GM10847 (cell line): ENCODE measurements around the gene JMJD7.

ENCODE experiments used
- POLR2A ChIP-seq: IDR thresholded peaks from 2 replicates; pipeline ENCODE4 v1.6.1; 2011; ENCODE audit not compliant: insufficient read length; ENCODE audit errors: extremely low read depth

JMJD7 gene

DNA sequence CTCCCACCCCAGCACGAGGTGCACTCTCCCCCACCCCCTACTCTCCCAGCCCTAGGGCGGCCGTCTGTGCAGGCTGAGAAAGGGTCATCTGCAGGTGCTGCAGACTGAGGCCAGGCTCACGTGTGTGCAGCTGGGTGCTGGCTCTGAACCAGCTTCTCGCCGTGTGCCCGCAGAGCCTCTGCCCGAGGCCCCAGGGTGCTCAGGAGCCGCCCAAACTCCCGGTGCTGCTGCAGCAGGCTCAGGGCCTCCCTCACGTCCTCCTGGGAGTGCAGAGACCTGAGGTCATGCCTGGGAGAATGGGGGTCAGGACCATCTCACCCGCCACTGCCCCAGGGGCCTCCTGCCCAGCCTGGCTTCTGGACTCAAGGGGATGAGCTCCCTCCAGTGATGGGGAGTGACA lies 48.8 kb downstream of the JMJD7 start:
- no peak for TF ChIP-seq POLR2A

DNA sequence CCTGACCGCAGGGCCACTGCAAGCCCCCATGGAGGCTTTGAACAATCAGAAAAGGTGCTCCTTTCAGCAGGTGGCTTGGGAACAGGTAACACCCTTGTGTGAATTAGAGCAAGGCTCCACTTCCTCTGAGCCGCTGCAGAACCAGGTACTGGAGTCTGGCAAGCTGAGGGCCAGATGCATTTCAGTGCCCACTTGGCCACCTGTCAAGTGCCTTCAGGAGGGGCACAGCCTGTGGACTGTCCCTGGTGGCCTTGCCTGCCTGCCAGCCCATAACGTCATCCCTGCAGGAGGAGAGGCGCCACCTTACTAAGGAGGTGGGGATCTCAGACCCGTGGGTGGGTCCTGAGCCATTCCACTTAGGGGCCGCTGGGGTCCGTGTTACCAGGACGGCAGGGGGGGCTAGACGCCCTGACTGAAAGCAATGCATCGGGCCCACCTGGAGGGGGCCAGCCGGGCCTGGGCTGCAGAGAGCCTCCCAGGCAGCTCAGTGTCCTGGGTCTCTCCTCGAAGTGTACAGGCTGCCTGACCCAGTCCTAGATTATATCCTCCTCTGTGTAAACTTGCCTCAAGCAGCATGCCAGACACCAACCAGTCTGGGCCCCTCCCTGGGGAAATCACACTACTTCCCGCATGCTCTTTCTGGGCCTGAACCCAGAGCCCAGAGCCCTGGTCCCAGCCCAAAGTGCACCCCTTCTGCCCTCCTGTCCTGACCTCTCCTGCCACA lies 49.9 kb downstream of the JMJD7 start:
- TF ChIP-seq POLR2A: no peak

DNA sequence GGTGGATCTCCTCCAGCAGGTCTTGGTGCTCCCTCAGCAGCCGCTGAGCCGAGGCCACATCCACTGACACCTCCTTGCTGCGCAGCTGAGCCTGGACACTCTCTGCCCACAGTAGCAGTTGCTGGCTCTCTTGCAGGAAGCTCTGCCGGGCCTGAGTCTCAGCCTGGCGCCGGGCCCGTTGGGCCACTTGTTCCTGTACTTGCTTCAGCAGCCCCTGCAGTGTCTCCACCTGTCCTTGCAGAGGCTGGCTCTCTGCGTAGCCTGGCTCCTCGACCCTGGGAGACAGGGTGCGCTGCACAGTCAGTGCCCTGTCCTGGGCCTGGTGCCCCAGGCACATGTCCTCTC lies 50.4 kb downstream of the JMJD7 start:
- TF ChIP-seq POLR2A: no peak

DNA sequence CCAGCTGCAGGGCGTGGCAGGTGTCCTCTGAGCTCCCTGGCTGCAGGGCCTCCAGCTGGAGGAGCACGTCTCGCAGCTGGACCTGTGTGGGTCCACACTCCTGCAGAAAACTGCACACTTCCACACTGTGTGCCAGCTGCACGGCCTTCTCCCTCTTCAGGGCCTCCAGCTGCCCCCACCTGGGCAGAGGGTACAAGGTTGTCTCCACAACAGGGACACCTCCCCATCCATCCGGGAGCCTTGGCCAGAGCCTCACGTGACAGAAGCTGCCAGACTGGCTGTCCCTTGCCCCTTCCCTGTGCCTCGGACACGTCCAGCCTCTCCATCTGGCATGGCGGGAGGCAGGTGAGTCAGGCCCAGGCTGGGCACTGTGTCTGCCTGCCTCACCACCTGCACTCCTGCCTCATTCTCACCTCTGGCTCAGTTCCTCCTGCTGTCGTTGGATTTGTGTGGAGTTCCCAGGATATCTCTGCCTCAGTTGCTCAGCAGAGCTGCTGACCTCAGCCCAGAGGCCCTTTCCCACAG lies 51.5 kb downstream of the JMJD7 start:
- no peak for TF ChIP-seq POLR2A

DNA sequence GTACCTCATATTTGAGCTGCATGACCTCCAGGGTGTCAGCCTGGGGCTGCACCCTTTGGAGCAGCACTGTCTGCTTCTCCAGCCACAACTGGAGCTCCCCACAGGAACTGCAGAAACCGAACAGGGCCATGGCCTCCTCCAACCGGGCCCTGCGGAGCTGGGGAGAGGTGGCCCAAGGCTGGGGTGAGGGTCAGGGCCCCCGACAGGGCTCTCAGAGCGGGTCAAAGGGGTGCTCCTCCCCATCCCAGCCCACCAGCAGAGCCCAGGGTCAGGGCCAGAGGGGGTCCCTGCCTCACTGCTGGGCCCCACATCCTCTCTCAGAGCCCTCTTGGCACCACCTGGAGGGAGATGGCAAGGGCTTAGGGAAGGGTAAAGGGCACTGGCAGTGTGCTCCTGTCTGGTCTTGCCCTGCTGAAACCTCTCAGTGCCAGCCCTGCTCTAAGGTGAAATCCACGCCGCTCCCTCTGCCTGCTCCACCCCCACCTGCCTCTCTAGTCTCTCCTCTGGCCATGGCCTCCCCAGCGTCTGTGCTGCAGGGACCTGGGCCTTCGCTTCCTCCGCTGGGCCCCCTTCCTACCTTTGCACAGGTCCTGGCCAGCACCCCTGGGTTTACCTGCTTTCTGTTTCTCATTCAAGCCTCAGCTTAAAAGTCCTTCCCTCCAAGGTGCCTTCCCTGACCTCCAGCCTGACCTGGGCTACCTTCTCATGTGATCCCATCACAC lies 52.4 kb downstream of the JMJD7 start:
- no peak for TF ChIP-seq POLR2A

DNA sequence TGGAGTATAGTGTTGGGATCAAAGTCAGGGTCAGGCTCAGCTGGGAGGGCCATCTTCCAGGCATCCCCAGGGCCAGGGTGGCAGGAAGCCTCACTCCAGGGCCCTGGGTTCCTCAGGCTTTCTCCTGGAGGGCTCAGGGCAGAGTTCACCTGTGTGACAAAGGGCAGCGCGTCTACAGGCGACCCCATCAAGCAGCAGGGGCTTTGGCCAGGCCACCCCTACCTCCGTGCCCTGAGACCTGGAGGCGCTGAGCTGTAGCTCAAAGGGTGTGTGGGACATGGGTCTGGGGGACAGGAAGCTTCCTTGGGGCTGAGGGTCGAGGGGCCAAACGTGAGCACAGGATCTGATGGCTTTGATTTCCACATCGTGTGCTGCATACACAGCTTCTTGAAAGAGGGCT lies 53.2 kb downstream of the JMJD7 start:
- no peak for TF ChIP-seq POLR2A

DNA sequence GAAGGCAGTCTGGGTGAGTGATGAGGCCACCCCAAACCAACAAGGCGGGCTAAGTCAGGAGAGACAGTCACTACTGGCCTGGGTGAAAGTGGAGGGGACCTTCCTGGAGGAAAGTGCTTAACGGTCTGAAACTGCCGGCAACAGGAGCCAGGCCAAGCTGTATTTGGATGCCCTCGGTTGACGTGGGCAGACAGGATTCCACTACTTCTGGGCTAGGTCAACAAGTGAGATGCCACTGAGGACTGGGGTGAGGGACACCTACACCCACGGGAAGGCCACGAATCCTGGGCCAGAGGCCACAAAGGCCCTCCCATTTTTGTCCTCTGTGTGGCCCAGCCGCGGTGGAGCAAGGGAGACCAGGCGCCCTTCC lies 53.6 kb downstream of the JMJD7 start:
- no peak for TF ChIP-seq POLR2A

DNA sequence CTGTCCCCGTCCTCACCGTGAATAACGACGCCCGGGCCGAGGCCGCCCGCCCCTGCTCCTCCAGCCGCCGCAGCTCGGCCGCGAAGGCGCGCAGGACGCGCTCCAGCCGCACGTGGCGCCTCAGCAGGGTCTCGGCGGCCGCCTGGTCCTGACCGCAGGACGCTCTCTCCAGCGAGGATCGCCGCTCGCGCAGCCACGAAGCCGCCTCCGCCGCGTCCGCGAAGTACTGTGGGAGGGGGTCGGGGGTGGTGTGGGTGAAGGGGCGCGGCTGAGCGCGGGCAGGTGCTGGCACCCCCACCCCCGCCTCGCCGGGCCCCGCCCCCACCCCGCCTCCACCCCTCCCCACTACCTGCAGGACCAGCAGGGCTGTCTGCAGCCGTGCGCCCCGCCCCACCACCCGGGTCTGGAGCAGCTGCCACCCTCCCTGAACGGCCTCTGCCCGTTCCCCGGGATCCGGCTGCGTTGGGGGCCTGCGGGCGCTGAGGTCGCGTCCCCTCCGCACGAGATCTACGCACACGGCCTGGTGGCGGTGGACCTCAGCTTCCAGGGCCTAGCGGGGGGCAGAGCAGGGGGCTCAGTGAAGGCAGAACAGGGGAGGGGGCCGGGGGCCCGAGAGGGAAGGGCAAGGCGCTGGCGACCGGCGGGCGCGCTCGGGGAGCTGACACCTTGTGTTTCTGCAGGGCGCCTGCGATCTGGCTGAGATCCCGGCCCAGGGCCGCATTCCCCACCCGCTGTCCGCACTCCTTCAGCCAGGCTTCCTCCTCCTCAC lies 54.2 kb downstream of the JMJD7 start:
- TF ChIP-seq POLR2A: no peak

DNA sequence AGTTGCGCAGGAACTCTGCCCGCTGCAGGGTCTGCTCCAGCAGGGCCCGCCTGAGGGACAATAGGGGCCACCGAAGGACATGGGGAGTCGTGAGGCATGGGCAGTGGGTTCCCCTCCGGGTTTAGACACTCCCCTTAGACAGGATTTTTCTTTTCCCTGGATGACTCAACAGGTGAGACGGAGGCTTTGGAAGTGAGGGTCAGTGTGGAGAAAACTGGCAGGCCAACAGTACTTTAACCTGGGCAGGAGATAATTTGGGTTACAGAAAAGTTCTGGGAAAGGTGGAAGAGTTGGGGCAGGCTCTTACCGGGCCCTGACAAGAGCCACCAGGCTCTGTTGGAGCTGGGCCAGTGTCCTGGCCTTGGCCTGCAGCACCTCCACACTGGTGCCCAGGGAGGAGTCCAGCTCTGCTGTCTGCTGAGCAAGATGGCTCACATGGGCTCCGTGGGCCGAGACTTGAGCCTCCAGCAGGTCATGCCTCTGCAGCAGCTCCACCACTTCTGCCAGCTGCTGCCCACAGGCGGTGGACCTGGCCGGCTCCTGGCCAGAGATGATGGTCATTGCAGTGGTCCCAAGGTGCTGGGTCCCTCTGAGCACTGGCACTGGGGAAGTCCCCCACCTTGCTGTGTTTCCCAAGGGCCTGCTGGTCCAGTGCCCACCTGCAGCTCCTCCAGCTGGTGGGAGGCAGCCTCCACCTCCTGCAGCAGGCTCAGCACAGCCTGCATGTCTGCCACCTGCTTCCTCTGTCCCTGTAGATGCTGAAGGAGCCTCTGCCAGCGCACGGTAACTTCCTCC lies 55.0 kb downstream of the JMJD7 start:
- TF ChIP-seq POLR2A: no peak

DNA sequence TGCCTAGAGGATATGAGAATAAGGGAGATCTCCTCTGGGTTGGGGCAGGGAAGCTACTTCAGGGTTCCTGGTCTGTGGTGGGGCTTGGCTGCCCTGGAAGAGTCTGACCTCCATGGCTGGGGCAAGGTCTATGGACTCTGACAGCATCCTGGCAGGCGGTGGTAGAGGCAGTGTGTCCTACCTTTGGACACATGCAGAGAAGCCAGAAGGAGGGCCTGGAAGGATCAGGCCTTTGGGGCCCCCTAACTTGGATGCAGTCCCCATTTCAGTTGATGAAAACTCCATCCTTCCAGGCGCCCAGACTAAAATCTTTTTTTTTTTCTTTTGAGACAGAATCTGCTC lies 55.6 kb downstream of the JMJD7 start:
- no peak for TF ChIP-seq POLR2A

DNA sequence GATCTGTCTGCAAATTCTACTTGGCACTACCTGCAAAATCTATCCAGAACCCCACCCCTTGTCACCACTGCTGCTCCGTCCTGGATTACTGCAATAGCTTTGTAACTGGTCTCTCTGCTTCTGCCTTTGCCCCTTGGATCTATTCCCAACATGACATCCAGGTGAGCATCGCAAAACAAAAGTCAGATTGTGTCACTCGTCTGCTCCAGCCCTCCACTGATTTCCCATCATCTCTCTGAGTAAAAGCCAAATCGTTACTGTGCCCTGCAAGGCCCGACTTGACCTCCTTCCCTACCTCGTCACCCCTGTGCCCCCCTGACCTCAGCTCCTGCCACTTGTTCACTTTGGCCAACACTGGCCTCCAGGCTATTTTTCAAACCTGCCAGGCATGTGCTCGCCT lies 56.6 kb downstream of the JMJD7 start:
- TF ChIP-seq POLR2A: no peak

DNA sequence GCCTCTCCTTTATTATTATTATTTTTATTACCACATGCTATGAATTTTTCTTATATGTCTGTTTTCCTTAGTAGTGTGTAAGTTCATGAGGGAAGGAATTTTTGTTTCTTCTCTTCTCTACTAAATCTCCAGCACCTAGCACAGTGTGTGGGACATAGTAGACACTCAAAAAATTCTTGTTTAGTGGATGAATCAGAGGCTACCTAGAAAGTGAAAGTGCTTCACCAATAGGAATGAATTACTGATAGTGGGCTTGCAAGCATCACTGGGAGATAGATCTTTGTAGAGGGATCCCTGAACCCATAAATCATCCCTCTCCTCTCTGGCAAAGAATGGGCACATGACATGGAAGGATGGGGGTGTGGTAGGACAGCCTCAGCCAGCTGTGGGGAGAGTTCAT lies 57.4 kb downstream of the JMJD7 start:
- no peak for TF ChIP-seq POLR2A

DNA sequence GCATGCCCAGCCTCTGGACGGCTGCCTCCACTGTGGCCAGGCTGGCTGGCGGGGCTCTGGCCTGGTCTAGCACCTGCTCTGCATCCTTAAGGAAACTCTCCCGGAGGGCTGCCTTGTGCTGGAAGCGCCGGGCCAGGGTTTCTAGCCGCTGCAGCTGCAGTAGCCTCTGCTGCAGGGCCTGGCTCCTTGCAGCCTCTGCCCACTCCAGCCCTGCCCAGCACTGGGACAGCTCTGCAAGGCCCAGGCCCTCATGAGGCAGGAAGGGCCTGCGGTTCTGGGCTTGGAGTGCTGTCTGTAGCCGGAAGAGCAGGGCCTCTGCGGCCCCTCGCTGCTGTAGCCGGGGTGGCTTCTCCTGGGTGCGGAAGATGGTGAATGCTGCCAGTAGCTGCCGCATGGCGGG lies 57.9 kb downstream of the JMJD7 start:
- TF ChIP-seq POLR2A: no peak

DNA sequence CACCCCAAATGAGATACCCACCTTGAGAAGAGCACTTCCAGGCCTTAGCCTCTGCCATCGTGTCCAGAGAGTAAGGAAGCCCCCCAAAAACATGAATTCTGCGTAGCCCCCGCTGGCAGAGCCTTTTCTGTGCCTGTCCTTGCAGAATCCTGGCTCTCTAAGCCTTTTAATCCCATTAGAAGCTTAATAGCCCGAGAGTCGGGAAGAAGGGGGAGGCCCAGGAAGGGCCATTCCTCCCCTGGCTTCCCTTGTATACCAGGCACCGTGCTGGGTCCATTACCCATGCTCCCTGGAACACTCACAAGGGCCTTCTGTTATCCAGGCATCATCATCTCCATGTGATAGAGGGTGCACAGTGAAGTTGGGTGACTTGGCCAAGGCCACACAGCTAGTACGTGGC lies 58.8 kb downstream of the JMJD7 start:
- TF ChIP-seq POLR2A: no peak

DNA sequence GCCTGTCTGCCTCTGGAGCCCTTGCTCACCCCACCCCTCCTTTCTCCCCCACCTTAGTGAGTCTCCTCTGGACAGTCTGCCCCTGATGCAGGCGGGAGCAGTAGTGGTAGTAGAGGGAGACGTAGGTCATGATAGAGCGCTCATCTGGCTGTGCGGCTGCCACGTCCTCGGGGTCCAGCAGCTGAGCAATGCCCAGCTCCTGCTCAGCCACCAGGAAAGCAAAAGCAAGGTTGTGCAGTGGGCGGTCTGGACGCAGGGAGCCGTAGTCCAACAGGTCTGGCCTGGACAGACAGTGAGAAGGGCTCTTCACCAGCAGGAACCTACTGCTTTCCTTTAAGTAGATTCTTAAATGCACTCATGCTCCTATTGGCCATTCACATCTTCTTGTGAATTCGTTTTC lies 59.3 kb downstream of the JMJD7 start:
- TF ChIP-seq POLR2A: no peak
